RWPE2 (cell line): Measurements from ENCODE around the gene FGF6.
"Not testable (repeated sequence)": the region's sequence is repeated elsewhere in the genome, so short reads cannot be mapped to it uniquely, and the experiment has no call there.

Experiments used
- ATAC-seq: fragments of 200-7000 bp; cut with Tn5 transposase; 3 replicates; pipeline ENCODE4 v1.9.1; 2021; ENCODE audit warnings: low read depth
- DNase-seq: peaks from one replicate; pipeline ENCODE4 v3.0.0-alpha.2; 2020; ENCODE audit warnings: low spot score
- H3K27ac ChIP-seq: fragments of 450-650 bp; 2 replicates; pipeline ENCODE4 v1.5.1; 2017; ENCODE audit warnings: mild to moderate bottlenecking; ENCODE audit not compliant: poor library complexity, severe bottlenecking
- H3K27me3 ChIP-seq: fragments of 250-450 bp; sonication (Bioruptor Pico); 2 replicates; pipeline ENCODE4 v1.5.1; 2021; ENCODE audit warnings: mild to moderate bottlenecking, moderate library complexity; ENCODE audit not compliant: insufficient read depth, poor library complexity, severe bottlenecking
- H3K36me3 ChIP-seq: fragments of 250-450 bp; sonication (Bioruptor Pico); 2 replicates; pipeline ENCODE4 v1.5.1; 2020; ENCODE audit warnings: low read depth, mild to moderate bottlenecking, moderate library complexity
- H3K4me1 ChIP-seq: fragments of 250-450 bp; sonication (Bioruptor Pico); 2 replicates; pipeline ENCODE4 v1.5.1; 2021; ENCODE audit warnings: mild to moderate bottlenecking, moderate library complexity; ENCODE audit not compliant: insufficient read depth, poor library complexity, severe bottlenecking
- H3K4me3 ChIP-seq: fragments of 250-450 bp; sonication (Bioruptor Pico); 2 replicates; pipeline ENCODE4 v1.5.1; 2021; ENCODE audit warnings: mild to moderate bottlenecking, moderate library complexity; ENCODE audit not compliant: severe bottlenecking
- H3K9me3 ChIP-seq: fragments of 250-450 bp; sonication (Bioruptor Pico); 2 replicates; pipeline ENCODE4 v1.5.1; 2021; ENCODE audit warnings: mild to moderate bottlenecking, moderate library complexity; ENCODE audit not compliant: severe bottlenecking
- TF ChIP-seq, protein P1 (sequence below): fragments of 450-650 bp; IDR thresholded peaks from one replicate; pipeline ENCODE4 v1.5.1; 2017; ENCODE audit warnings: mild to moderate bottlenecking, moderate library complexity; ENCODE audit not compliant: poor library complexity, severe bottlenecking

Gene FGF6

DNA sequence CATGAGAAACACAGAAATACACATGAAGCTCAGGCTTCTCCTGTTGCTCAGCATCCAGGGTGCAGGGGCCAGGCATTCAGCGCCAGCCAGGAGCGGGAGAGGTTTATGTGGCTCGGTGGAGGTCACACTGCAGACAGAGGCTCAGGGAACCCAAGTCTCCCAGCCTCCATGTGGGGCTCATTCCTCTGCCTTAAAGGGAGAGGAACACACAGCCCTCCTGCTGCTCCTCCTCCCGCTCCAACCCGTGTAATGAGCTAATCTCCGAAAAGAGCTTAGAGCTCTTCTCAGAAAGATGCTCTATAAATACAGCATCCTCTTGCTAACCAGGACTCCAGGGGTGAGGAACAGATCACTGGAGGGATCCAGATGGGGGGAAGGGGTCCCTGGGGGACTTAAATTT is 28.2 kb downstream of the FGF6 start:
- peaks cover 63% of the 10 kb centered on the region for H3K27me3 ChIP-seq
- no peak overlapping the region for H3K4me3 ChIP-seq
- H3K4me1 ChIP-seq, result no peaks in the 10 kb centered on the region
- DNase-seq, result no peak
- H3K27ac ChIP-seq, result no peak overlapping the region
- H3K9me3 ChIP-seq, result no peaks in the 10 kb centered on the region
- ATAC-seq, result no peak; the same call in 2 of the 3 replicates
- H3K36me3 ChIP-seq, result no peaks in the 10 kb centered on the region
- TF ChIP-seq, protein P1, sequence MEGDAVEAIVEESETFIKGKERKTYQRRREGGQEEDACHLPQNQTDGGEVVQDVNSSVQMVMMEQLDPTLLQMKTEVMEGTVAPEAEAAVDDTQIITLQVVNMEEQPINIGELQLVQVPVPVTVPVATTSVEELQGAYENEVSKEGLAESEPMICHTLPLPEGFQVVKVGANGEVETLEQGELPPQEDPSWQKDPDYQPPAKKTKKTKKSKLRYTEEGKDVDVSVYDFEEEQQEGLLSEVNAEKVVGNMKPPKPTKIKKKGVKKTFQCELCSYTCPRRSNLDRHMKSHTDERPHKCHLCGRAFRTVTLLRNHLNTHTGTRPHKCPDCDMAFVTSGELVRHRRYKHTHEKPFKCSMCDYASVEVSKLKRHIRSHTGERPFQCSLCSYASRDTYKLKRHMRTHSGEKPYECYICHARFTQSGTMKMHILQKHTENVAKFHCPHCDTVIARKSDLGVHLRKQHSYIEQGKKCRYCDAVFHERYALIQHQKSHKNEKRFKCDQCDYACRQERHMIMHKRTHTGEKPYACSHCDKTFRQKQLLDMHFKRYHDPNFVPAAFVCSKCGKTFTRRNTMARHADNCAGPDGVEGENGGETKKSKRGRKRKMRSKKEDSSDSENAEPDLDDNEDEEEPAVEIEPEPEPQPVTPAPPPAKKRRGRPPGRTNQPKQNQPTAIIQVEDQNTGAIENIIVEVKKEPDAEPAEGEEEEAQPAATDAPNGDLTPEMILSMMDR, result no peak

DNA sequence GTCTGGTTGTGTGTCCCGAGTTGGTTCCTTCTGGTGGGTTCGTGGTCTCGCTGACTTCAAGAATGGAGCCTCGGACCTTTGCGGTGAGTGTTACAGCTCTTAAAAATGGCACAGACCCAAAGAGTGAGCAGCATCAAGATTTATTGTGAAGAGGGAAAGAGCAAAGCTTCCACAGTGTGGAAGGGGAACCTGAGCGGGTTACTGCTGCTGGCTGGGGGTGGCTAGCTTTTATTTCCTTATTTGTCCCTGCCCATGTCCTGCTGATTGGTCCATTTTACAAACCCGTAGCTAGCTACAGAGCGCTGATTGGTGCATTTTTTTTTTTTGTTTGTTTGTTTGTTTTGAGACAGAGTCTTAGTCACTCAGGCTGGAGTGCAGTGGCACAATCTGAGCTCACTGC is 29.3 kb downstream of the FGF6 start:
- Histone ChIP-seq H3K27me3 (peaks cover 70% of the 10 kb centered on the region), H3K4me1 (no peaks in the 10 kb centered on the region), H3K9me3 (no peaks in the 10 kb centered on the region), H3K4me3 (no peak overlapping the region), H3K36me3 (no peaks in the 10 kb centered on the region), H3K27ac (no peak overlapping the region)
- TF ChIP-seq, protein P1, result no peak
- DNase-seq (no peak), ATAC-seq (no peak)

DNA sequence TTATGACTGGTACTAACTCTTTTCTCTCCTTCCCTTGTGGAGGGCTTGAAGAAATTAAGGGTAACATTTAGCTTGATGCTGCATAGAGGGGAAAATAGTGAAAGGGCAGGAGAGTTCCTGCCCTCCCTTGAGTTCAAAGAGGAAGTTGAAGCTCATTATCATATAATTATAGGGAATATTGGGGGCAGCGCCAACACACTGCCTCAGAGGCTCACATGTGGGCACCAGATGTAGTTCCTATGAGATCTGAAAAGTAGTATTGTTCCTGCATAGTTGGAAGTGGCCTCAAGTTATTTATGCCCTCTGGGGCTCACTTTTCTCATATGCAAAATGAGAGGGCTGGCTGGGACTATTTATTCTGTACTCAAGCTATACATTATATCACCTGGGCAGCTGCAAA is 33.1 kb downstream of the FGF6 start:
- Histone ChIP-seq H3K4me3 (no peak overlapping the region), H3K36me3 (no peaks in the 10 kb centered on the region), H3K4me1 (no peaks in the 10 kb centered on the region), H3K27ac (no peak overlapping the region), H3K27me3 (peaks cover 59% of the 10 kb centered on the region), H3K9me3 (no peaks in the 10 kb centered on the region)
- DNase-seq (no peak), ATAC-seq (no peak)
- TF ChIP-seq, protein P1, result no peak

DNA sequence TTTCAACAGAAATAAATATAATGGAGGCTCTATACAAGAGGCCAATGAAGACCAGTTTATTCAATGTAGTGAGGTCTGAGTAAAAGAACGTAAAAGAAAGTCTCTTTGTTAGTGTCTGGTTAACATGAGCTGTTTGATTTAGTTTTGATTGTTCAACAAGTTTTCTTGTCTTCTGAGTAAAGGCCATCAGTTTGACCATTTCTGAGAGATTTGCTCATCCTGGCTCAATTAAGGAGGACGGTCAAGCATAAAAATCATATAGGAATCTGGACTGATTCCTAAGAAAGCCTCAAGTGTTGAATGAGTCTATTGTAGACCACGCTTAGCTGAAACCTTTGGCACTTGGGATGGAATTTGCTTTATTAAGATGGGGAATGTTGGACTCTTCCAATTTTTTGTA is 33.6 kb downstream of the FGF6 start:
- DNase-seq (no peak), ATAC-seq (no peak)
- Histone ChIP-seq H3K9me3 (no peaks in the 10 kb centered on the region), H3K4me1 (no peaks in the 10 kb centered on the region), H3K4me3 (no peak overlapping the region), H3K27ac (no peak overlapping the region), H3K27me3 (peaks cover 55% of the 10 kb centered on the region), H3K36me3 (no peaks in the 10 kb centered on the region)
- TF ChIP-seq, protein P1, result no peak

DNA sequence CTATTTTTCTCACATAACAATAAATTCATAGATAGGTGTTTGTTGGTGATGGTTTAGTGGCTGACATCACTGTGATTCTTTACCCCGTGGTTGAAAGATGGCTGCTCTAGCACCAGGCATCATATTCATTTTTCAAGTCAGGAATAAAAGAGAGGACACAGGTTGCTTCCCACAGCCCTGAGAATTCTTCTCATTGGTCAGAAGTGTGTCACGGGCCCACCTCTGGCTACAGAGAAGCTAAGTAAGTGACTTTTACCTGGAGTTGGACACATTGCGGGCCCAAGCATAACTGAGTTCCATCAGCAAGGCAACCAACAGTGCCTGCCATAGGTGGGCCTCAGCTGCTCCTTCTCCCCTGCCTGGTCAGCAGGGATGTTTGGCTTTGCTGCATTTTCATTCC is 38.5 kb downstream of the FGF6 start:
- no peak overlapping the region for H3K4me3 ChIP-seq
- ATAC-seq (no peak), DNase-seq (no peak)

DNA sequence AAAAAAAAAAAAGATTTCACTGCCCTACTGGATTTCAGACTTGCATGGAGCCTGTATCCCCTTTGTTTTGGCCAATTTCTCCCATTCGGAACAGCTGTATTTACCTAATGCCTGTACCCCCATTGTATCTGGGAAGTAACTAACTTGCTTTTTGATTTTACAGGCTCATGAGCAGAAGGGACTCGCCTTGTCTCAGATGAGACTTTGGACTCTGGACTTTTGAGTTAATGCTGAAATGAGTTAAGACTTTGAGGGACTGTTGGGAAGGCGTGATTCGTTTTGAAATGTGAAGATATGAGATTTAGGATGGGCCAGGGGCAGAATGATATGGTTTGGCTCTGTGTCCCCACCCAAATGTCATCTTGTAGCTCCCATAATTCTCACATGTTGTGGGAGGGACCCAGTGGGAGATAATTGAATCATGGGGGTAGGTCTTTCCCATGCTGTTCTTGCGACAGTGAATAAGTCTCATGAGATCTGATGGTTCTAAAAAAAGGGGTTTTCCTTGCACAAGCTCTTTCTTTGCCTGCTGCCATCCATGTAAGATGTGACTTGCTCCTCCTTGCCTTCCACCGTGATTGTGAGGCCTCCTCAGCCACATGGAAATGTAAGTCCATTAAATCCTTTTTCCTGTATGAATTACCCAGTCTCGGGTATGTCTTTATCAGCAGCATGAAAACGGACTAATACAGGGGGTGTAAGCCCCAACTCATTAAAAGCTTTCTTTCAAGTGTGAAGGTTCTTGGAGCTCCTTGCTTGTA is 40.6 kb downstream of the FGF6 start:
- peaks cover 18% of the 10 kb centered on the region for H3K27me3 ChIP-seq
- not testable (repeated sequence) for H3K27ac ChIP-seq, H3K9me3 ChIP-seq, H3K36me3 ChIP-seq, H3K4me3 ChIP-seq, H3K4me1 ChIP-seq, DNase-seq, ATAC-seq

More for the DNA sequence above, 38.5 kb downstream of the FGF6 start:
- Histone ChIP-seq H3K9me3 (no peaks in the 10 kb centered on the region), H3K4me1 (no peaks in the 10 kb centered on the region), H3K27ac (no peak overlapping the region), H3K36me3 (no peaks in the 10 kb centered on the region), H3K27me3 (peaks cover 17% of the 10 kb centered on the region)
- TF ChIP-seq, protein P1, result no peak
